ENCODE results near the gene PRKCZ.

Gene PRKCZ

DNA sequence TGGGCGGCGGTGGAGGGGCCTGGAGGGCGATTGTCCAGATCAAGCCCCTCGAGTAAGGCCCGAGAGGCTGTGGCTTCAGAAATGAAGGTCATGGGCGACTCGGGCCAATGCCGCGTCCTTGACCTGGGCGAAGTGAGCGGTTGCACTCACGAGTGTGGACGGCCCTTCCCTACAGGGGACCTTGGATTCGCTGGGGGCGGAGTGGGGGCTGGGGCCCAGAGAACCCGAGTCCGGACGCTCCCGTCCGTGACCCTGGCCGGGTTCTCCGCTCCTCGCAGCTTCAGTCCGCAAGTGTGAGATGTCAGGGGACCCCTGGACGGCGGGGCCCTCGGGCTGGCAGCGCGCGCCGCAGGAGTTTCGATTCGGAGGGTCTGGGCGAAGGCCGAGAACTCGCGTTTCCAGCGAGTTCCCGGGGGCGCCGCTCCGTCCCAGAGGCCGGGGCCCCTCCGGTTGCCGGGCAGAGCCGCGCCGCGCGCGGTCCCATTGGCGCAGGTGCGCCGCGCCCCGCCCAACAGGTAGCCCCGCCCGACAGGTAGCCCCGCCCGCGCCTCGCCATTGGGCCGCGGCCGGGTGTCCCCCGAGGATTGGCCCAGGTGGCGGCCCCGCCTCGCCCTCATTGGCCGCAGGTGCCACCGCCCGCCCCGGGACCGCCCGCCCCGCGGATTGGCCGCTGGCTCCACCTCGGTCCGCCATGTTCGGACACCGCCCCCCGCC, at the start of gene PRKCZ:
TSS of gene PRKCZ (plus strand) at position 694 of the 714 bp plus-strand sequence. CDS start 220 bp downstream, outside the sequence.
- peak; percentile 29 for DNase-seq

DNA sequence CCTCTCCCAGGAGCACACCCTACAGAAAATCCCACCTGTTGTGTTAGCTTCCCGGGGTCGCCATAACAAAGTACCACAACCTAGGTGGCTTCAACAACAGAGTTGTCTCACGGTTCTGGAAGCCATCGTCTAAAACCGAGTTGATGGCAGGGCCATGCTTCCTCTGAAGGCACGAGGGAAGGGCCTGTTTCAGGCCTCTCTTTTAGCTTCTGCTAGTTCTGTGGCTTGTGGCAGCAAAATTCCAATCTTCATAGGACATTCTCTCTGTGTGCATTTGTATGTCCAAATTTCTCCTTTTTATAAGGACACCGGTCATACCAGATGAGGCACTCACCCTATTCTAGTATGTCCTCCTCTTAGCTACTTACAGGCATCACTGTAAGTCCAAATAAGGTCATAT, 49.8 kb upstream of the PRKCZ start:
- DNase-seq: no peak

DNA sequence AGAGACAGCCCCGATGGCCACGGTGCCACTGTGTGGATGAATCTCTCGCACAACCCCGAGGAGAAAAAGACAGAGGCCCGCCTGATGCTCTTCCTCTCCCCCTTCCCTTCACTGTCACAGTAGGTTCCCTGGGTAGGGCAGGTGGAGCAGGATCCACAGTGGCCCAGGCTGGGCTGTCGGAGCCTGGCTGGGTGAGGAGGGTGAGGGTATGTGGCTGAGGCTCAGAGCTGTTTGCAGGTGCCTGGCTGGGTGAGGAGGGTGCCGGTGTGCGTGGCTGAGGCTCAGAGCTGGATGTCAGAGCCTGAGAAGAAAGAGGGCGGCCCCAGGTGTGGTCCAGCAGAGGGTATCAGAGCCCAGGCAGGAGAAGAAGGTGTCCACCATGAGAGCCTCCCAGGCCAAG, 49.4 kb upstream of the PRKCZ start:
- DNase-seq: no peak

DNA sequence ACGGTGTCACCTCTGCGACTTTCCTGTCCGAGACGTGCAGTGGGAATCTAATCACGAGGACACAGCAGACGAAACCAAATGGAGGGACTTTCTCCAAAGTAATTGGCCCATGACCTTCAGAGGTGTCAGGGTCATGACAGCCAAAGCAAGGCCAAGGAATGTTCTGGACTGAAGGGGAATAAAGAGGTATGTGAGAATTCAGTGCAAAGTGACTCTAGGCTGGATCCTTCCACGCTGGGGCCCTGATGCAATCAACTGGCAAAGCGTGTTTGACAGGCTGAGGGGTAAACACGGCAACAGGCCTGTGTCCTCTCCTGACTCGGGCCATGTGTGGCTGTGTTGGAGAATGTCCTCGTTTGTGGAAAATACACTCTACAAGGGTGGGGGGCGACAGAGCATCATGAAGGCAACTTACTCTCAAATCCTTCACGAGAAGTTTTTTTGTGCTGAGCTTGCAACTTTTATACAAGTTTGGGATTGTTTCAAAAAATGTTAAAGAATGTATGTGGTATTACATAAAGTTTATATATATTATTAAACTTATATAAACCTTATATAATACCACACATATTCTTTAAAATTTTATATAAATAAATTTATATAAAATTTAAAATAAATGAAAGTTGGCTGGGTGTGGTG, 48.3 kb upstream of the PRKCZ start:
- no peak for DNase-seq

DNA sequence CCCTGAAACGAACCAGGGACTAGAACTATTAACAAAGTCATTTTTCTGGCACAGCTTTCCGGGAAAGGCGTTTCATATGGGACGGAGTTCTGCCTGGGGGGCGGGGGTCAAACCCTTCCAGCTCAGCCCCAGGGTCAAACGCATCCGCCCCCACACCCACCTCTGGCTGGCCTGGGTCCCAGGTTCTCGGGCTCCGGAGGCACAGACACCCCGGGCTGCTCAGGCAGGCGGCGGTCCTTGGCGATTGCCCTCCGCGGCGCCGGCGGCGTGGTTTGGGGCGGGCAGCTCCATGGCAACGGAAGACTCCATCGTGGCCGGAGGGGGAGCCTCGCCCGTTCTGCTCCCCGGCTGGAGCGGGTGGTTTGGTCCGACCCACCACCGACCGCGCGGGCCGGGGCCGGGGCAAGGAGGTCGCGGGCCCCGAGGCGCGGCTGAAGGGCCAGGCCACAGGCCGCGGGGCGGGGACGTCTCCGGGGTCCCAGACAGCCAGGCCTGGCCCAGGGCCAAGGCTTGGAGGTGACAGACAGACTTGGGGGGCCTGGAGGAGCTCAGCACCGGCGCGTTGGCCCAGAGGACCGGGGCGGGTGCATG, 46.6 kb upstream of the PRKCZ start, which contains the start of gene CFAP74:
TSS of gene CFAP74 (minus strand) at position 246 of the 591 bp plus-strand sequence. CDS start 12,830 bp downstream, outside the sequence.
- no peak for DNase-seq

DNA sequence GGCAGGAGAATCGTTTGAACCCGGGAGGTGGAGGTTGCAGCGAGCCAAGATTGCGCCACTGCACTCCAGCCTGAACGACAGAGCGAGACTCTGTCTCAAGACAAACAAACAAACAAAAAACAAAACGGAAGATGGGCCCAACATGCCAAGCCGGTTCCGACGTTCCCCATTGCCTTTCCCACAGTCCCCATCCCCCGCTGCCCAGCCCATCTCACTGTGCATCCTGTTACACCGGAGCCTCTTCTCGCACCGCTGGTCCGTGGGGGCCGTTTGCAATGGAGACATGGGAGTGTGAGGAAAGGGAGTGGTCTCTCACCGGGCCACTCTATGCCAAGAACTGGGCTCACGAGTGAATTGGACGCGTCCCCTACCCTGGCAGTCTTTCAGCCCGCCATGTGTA, 45.4 kb upstream of the PRKCZ start:
- DNase-seq: no peak

- DNase-seq: no peak
Measured at GRCh38 chr1:2009101-2010053, 40.8 kb upstream of the PRKCZ start.

GRCh38 chr1:2014181-2014580, 36.0 kb upstream of the PRKCZ start:
- no peak for DNase-seq

GRCh38 chr1:2014741-2015735, 35.2 kb upstream of the PRKCZ start:
- no peak for DNase-seq

GRCh38 chr1:2016123-2016522, 34.1 kb upstream of the PRKCZ start:
- DNase-seq: no peak

GRCh38 chr1:2018217-2019171, 31.7 kb upstream of the PRKCZ start:
- DNase-seq: no peak

DNA sequence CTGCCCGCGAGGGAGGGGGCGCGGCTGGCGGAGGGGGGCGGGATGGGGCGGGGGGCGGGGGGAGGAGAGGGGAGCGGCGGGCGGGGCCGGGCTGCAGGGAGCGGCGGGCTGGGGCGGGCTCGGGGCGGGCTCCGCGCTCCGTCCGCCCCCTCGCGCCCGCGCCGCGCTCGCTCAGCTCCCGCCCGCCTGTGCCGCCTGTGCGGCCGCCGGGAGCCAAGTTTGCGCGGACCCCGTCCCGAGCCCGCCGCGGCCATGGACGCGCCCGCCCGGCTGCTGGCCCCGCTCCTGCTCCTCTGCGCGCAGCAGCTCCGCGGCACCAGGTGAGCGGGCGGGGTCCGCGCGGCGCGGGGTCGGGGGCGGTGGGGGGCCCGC, 31.1 kb upstream of the PRKCZ start, which contains the start of gene GABRD:
TSS of gene GABRD (plus strand) at position 174 of the 372 bp plus-strand sequence. CDS start at position 253, 79 bp downstream.
- DNase-seq: no peak

DNA sequence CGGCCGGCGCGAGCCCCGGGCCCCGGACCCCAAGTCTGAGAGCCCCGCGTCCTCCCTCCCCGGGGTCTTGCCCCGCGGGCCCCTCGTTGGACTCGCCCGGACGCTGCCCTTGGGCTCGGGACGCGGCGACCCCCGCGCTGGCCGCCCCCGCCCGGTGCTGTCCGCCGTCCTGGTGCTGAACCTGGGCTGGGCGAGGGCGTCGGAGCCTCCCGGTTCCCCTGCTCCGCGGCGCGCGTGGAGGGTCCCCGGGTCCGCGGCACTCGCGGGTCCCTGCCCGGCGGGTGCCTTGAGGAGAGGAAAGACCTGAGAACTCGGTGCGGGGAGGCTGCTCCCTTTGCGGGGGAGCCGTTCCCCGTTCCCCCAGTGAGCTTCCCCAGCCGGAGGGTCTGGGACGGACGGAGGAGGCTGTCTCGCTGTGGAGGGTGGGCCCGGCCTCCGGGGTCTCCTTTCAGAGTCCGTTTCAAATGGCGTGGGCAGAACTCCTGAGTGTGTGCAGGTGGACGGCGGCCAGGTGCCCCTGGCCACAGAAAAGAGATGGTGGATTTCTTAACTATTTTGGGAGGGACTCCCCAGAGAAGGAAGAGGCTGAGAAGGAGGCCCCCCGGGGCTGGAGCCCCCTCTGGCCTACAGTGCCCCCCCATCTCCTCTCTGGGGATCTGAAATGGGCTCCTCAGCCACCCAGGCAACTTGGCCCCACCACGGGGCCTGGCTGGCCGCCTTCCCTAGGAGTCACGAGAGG, 30.5 kb upstream of the PRKCZ start:
- no peak for DNase-seq

GRCh38 chr1:2020310-2020655, 29.9 kb upstream of the PRKCZ start:
- DNase-seq: no peak

- no peak for DNase-seq
Measured at GRCh38 chr1:2021550-2021949, 28.7 kb upstream of the PRKCZ start.

DNA sequence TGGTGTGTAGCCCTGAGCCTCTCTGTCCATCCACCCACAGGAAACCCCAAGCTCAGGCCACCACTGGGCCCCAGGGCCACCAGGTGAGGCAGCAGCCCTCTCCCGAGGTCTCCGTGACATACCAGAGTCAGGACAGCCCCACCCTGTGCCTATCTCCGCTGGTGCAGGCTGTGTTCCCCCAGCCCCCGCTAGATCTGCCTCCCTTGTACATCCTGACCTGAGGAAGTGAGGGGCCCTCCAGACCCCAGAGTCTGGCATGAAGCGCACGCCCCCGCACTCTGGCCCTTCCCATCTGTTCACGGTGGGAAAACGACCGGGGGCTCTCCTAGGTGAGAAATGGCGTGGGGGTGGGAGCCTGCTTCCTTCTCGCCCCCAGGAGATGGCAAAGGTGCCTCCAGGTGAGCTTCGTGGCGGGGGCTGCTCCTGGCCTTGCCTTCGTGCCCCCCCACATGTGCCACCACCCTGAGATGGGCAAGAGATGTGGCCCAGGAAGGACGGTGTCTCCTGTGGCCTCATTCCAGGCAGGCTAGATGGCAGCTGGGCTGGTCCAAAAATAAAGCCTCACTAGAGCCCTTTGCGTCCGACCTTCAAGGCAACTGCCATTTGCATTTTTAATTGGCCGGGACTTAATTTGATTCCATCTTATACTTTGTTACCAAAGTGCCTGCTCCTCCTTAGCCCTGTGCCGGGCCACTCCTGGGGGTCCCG, 28.0 kb upstream of the PRKCZ start:
- no peak for DNase-seq

DNA sequence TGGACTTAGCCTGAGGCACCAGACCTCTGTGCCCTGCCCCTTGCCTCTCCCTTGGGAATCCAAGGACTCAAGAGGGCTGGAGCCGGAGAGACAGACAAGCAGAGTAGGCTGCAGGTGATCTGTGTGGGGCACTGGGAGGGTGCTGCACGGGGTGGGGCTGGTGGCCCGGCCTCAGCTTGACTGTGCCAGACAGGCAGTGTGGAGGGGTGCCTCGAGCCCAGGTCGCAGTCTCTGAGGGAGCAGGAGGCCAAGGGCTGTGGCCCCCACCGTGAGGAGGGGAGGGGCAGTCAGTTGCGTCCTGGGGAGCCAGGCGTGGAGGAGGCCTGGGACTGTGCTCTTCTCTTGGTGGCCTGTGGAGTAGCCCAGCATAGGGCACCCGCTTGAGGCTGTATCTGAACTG, 27.0 kb upstream of the PRKCZ start:
- DNase-seq: no peak

DNA sequence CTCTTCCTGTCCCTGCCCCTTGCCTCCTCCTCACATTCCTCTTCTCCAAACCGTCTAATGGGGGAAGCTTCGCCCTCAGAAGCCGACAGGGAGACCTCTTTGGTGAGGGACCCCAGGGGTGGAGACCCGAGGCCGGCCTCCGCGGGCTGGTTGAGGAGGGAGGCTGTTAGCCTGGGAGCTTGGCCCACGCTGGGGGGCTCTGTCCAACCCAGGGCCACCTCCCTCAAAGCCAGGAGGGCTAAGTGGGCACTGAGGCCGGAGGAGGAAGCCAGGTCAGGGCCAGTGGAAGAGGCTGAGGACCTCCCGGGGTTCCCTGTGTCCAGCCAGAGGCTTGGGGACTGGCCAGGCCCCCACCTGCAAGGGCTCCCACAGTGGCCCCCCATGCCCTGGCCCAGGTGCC, 25.8 kb upstream of the PRKCZ start:
- DNase-seq: no peak

- no peak for DNase-seq
Measured at GRCh38 chr1:2024887-2025286, 25.3 kb upstream of the PRKCZ start.

Data from DMS 273 treated with DMSO at 0.1 percent for 48 hours (cell line).